Nephron progenitor cell (in vitro differentiated cells): ENCODE data around the gene GTF3C4.
"Not testable (repeated sequence)": the region's sequence is repeated elsewhere in the genome, so short reads cannot be mapped to it uniquely, and the experiment has no call there.

Experiments used
- DNase-seq: peaks from one replicate; pipeline ENCODE4 v3.0.0; 2021
- H3K27ac Mint-ChIP-seq: 2 replicates; pipeline ENCODE4 v1.8.0; 2021; ENCODE audit warnings: mild to moderate bottlenecking, moderate library complexity, mixed read lengths
- H3K27me3 Mint-ChIP-seq: 2 replicates; pipeline ENCODE4 v1.8.0; 2021; ENCODE audit warnings: mild to moderate bottlenecking, low read depth, mixed read lengths; ENCODE audit not compliant: poor library complexity
- H3K36me3 Mint-ChIP-seq: 2 replicates; pipeline ENCODE4 v1.8.0; 2021; ENCODE audit warnings: low read depth, mixed read lengths
- H3K4me1 Mint-ChIP-seq: 2 replicates; pipeline ENCODE4 v1.8.0; 2021; ENCODE audit warnings: mixed read lengths
- H3K4me3 Mint-ChIP-seq: 2 replicates; pipeline ENCODE4 v1.8.0; 2021; ENCODE audit warnings: mild to moderate bottlenecking, moderate library complexity, mixed read lengths
- H3K9me3 Mint-ChIP-seq: 2 replicates; pipeline ENCODE4 v1.8.0; 2021; ENCODE audit warnings: mild to moderate bottlenecking, moderate library complexity, mixed read lengths
- TF ChIP-seq, protein P1 (sequence below): fragments of 200-600 bp; sonication (generic); IDR thresholded peaks from 2 replicates; pipeline ENCODE4 v1.5.0; 2021; ENCODE audit warnings: antibody characterized with exemption

Gene GTF3C4

DNA sequence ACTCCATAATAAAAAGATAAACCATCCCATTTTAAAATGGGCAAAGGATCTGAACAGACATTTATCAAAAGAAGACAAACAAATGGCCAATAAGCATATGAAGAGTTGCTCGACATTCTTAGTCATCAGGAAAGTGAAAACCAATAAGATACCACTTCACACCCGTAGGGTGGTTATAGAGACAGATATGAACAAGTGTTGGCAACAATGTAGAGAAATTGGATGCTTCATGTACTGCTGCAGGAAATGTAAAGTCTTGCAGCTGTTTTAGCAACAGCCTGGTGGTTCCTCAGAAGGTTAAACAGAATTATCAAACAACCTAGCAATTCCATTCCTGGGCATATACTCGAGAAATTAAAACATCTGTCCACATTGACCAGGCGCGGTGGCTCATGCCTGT lies 42.5 kb downstream of the GTF3C4 start:
- H3K4me3 Mint-ChIP-seq: no peak overlapping the region
- peaks cover 16% of the 10 kb centered on the region for H3K27me3 Mint-ChIP-seq
- DNase-seq: no peak
- TF ChIP-seq, protein P1, sequence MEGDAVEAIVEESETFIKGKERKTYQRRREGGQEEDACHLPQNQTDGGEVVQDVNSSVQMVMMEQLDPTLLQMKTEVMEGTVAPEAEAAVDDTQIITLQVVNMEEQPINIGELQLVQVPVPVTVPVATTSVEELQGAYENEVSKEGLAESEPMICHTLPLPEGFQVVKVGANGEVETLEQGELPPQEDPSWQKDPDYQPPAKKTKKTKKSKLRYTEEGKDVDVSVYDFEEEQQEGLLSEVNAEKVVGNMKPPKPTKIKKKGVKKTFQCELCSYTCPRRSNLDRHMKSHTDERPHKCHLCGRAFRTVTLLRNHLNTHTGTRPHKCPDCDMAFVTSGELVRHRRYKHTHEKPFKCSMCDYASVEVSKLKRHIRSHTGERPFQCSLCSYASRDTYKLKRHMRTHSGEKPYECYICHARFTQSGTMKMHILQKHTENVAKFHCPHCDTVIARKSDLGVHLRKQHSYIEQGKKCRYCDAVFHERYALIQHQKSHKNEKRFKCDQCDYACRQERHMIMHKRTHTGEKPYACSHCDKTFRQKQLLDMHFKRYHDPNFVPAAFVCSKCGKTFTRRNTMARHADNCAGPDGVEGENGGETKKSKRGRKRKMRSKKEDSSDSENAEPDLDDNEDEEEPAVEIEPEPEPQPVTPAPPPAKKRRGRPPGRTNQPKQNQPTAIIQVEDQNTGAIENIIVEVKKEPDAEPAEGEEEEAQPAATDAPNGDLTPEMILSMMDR: no peak
- peaks cover 6% of the 10 kb centered on the region for H3K9me3 Mint-ChIP-seq
- peaks cover 7% of the 10 kb centered on the region for H3K4me1 Mint-ChIP-seq
- no peaks in the 10 kb centered on the region for H3K36me3 Mint-ChIP-seq
- no peak overlapping the region for H3K27ac Mint-ChIP-seq

DNA sequence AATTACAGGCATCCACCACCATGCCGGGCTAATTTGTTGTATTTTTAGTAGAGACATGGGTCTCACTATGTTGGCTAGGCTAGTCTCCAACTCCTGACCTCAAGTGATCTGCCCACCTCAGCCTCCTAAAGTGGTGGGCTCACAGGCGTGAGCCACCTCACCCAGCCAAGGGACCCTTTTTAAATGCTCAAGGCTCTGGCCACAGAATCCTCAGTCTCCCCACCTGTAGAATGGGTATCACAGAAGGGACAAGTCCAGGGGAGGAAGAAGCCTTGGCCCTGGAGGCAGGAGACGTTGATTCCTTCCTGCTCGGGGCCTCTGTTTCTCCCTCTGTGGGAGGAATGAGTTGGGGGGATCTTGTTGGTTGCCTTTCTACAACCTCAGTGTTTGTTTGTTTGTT lies 45.7 kb downstream of the GTF3C4 start:
- H3K9me3 Mint-ChIP-seq: peaks cover 6% of the 10 kb centered on the region
- H3K27me3 Mint-ChIP-seq: peaks cover 8% of the 10 kb centered on the region
- DNase-seq: no peak
- peaks cover 23% of the 10 kb centered on the region for H3K4me1 Mint-ChIP-seq
- H3K27ac Mint-ChIP-seq: no peak overlapping the region
- TF ChIP-seq, protein P1: no peak
- H3K36me3 Mint-ChIP-seq: no peaks in the 10 kb centered on the region
- no peak overlapping the region for H3K4me3 Mint-ChIP-seq

DNA sequence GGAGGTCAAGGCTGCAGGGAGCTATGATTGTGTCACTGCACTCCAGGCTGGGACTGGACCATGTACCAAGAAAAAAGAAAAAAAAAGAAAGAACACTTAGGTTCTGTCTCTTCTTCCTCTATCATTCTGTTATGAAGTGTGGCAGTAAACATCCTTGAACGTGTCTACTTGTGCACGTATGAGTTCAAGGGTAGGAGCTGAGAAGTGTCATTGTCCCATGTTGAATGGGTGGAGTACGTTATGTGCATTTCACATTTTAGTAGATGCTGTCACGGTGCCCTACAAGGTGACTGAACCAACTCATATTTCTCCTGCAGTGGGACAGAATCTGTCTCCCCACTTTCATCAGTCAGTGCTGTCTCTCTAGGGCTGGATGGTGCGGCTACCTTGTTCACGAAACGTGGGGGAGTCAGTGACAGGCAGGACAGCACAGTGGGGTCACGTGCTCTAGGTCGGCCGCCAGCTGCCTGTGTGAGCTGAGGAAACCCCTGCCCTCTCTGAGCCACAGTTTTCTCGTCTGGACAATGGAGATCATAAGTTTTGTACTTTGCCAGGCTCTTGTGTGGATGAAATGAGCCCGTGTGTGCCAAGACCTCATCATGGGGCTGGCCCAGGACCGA lies 47.2 kb downstream of the GTF3C4 start:
- H3K27me3 Mint-ChIP-seq: peaks cover 8% of the 10 kb centered on the region
- H3K9me3 Mint-ChIP-seq: peaks cover 3% of the 10 kb centered on the region
- H3K4me1 Mint-ChIP-seq: peaks cover 23% of the 10 kb centered on the region
- no peak for DNase-seq
- H3K36me3 Mint-ChIP-seq: no peaks in the 10 kb centered on the region
- H3K27ac Mint-ChIP-seq: no peak overlapping the region
- H3K4me3 Mint-ChIP-seq: no peak overlapping the region
- TF ChIP-seq, protein P1: no peak

DNA sequence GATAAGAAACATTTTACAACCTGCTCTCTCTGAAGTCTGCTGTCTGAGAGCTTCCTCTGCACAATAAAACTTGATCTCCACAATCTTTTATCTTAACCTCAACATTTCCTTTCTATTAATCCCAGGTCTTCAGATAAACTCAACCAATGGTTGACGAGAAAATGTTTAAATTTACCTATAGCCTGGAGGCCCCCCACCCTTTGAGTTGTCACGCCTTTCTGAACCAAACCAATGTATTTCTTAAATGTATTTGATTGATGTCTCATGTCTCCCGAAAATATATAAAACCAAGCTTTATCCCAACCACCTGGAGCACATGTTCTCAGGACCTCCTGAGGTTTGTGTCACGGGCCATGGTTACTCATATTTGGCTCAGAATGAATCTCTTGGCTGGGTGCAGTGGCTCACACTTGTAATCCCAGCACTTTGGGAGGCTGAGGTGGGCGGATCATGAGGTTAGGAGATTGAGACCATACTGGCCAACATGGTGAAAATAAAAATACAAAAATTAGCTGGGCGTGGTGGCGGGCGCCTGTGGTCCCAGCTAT lies 48.2 kb downstream of the GTF3C4 start:
- not testable (repeated sequence) for H3K27me3 Mint-ChIP-seq, H3K36me3 Mint-ChIP-seq, DNase-seq, H3K4me3 Mint-ChIP-seq, H3K9me3 Mint-ChIP-seq
- Mint-ChIP-seq H3K27ac (peak overlapping the region; percentile 86), H3K4me1 (peaks cover 30% of the 10 kb centered on the region)

DNA sequence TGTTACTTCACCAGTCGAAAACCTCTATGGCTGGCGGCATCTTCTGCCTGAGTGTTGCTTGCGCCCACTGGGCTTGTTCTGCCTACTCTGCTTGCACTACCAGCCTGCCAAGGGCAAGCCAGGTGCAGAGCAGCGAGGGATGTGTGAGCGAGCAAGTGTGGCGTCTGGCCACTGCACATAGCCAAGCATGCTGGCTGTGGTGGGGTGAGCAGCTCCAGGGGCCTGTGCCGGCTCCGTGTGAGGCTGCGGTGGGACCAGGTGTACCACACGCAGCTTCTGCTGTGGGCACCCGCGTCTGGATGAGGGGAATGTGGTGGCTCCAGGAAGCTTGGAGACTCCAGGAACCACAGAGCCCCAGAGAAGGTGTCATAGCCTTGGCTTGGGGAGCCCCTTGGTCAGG lies 51.4 kb downstream of the GTF3C4 start:
- DNase-seq: no peak
- Mint-ChIP-seq H3K27ac (no peak overlapping the region), H3K4me1 (peaks cover 40% of the 10 kb centered on the region), H3K4me3 (no peak overlapping the region), H3K9me3 (no peaks in the 10 kb centered on the region), H3K36me3 (no peaks in the 10 kb centered on the region), H3K27me3 (peaks cover 2% of the 10 kb centered on the region)
- TF ChIP-seq, protein P1: no peak

DNA sequence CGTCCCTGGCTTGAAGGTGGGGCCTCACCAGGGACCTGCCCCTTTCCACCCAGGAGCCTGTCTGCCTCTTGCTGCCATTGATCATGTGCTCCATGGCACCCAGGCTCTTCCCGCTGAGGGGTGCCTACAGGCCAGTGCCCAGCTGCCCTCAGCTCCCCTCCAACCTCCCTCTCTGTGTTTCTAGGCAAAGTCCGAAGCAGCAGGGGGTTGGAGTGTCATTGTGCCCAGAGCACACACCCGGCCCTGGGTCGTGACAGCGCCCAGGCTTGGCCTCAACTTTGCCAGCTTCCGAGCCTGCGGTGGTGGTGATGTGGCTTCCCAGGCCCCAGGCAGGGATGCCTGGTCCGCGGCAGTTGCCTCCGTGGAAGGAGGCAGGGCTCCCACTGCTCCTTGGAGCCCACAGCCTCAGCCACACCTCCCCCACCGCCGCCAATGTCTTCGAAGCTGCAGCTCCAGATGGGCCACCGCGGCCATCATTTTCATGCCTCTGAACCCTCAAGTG lies 52.4 kb downstream of the GTF3C4 start:
- DNase-seq: no peak
- TF ChIP-seq, protein P1: no peak
- Mint-ChIP-seq H3K27ac (no peak overlapping the region), H3K36me3 (no peaks in the 10 kb centered on the region), H3K27me3 (peaks cover 6% of the 10 kb centered on the region), H3K4me1 (peaks cover 34% of the 10 kb centered on the region), H3K4me3 (no peak overlapping the region), H3K9me3 (no peaks in the 10 kb centered on the region)
